ENCODE measurements around the gene TGFBR2.
A peak's percentile ranks its signal among the peaks of the same experiment; 100 is the strongest.

Gene TGFBR2

GRCh38 chr3:30638685-30639412, 32.4 kb downstream of the TGFBR2 start:
- DNase-seq, result no peak

- no peak for DNase-seq
These were observed 33.5 kb downstream of the TGFBR2 start for GRCh38 chr3:30639937-30640336.

GRCh38 chr3:30640851-30641250, 34.5 kb downstream of the TGFBR2 start:
- no peak for DNase-seq

GRCh38 chr3:30641416-30642251, 35.2 kb downstream of the TGFBR2 start:
- no peak for DNase-seq

GRCh38 chr3:30642849-30643361, 36.5 kb downstream of the TGFBR2 start:
- DNase-seq, result no peak

- DNase-seq, result peak; percentile 54
These were observed 37.5 kb downstream of the TGFBR2 start for GRCh38 chr3:30643763-30644462.

GRCh38 chr3:30644615-30645014, 38.2 kb downstream of the TGFBR2 start:
- peak; percentile 63 for DNase-seq

GRCh38 chr3:30645077-30645476, 38.7 kb downstream of the TGFBR2 start:
- DNase-seq, result no peak

GRCh38 chr3:30646181-30646876, 39.9 kb downstream of the TGFBR2 start:
- DNase-seq, result no peak

- no peak for DNase-seq
These were observed 40.8 kb downstream of the TGFBR2 start for GRCh38 chr3:30646961-30647752.

GRCh38 chr3:30648670-30649357, 42.4 kb downstream of the TGFBR2 start:
- no peak for DNase-seq

GRCh38 chr3:30649572-30650318, 43.3 kb downstream of the TGFBR2 start:
- DNase-seq, result no peak

GRCh38 chr3:30650348-30650995, 44.1 kb downstream of the TGFBR2 start:
- no peak for DNase-seq

GRCh38 chr3:30654269-30654668, 47.9 kb downstream of the TGFBR2 start:
- no peak for DNase-seq

GRCh38 chr3:30655187-30655812, 48.9 kb downstream of the TGFBR2 start:
- peak; percentile 41 for DNase-seq

- no peak for DNase-seq
These were observed 50.3 kb downstream of the TGFBR2 start for GRCh38 chr3:30656624-30657141.

- DNase-seq, result peak; percentile 38
These were observed 51.5 kb downstream of the TGFBR2 start for GRCh38 chr3:30657914-30658313.

GRCh38 chr3:30658328-30659052, 52.1 kb downstream of the TGFBR2 start:
- peak; percentile 57 for DNase-seq
